ENCODE data around the gene EFHC1.

EFHC1 gene

GRCh38 chr6:52513896-52514295 lies 93.8 kb downstream of the EFHC1 start:
- no peak overlapping the region for H3K4me2 ChIP-seq (ENCODE audit: low read depth, low read length, poor library complexity, severe bottlenecking)
- TF ChIP-seq CTCF (conservative IDR thresholded peaks at IDR 0.05; ENCODE audit: low read length) (no peak), EZH2phosphoT487 (IDR thresholded peaks at IDR 0.05; ENCODE audit: borderline replicate concordance) (no peak)
- peaks cover 93% of the 10 kb centered on the region for H3K36me3 ChIP-seq (ENCODE audit: insufficient read depth, low read length)
- no peaks in the 10 kb centered on the region for H3K9me2 ChIP-seq (replicated peaks; ENCODE audit: low read depth, low read length)
- no peak overlapping the region for H2AFZ ChIP-seq (ENCODE audit: low read length)
- H3K4me3 ChIP-seq (ENCODE audit: low read length, poor library complexity, severe bottlenecking) = no peak overlapping the region
- H4K20me1 ChIP-seq (ENCODE audit: insufficient read depth, low read length, poor library complexity, severe bottlenecking) = peaks cover 9% of the 10 kb centered on the region
- H3K27me3 ChIP-seq (ENCODE audit: insufficient read depth, low read length, poor library complexity, severe bottlenecking) = no peaks in the 10 kb centered on the region
- H3K79me2 ChIP-seq (ENCODE audit: insufficient read depth, low read length) = peaks cover 31% of the 10 kb centered on the region
- H3F3A ChIP-seq (ENCODE audit: low read depth) = no peaks in the 10 kb centered on the region
- peaks cover 11% of the 10 kb centered on the region for H3K4me1 ChIP-seq (ENCODE audit: insufficient read depth, low read length, poor library complexity, severe bottlenecking)
- no peak overlapping the region for H3K9ac ChIP-seq (ENCODE audit: low read depth, low read length, poor library complexity, severe bottlenecking)
- H3K9me3 ChIP-seq (ENCODE audit: insufficient read depth, low read depth, low read length) = no peaks in the 10 kb centered on the region

- no peak overlapping the region for H2AFZ ChIP-seq (ENCODE audit: low read length)
- H3K36me3 ChIP-seq (ENCODE audit: insufficient read depth, low read length) = peaks cover 93% of the 10 kb centered on the region
- H4K20me1 ChIP-seq (ENCODE audit: insufficient read depth, low read length, poor library complexity, severe bottlenecking) = peaks cover 9% of the 10 kb centered on the region
- no peaks in the 10 kb centered on the region for H3K9me3 ChIP-seq (ENCODE audit: insufficient read depth, low read depth, low read length)
- peaks cover 37% of the 10 kb centered on the region for H3K79me2 ChIP-seq (ENCODE audit: insufficient read depth, low read length)
- H3K4me2 ChIP-seq (ENCODE audit: low read depth, low read length, poor library complexity, severe bottlenecking) = no peak overlapping the region
- no peak overlapping the region for H3K9ac ChIP-seq (ENCODE audit: low read depth, low read length, poor library complexity, severe bottlenecking)
- no peaks in the 10 kb centered on the region for H3F3A ChIP-seq (ENCODE audit: low read depth)
- H3K4me3 ChIP-seq (ENCODE audit: low read length, poor library complexity, severe bottlenecking) = no peak overlapping the region
- TF ChIP-seq EZH2phosphoT487 (IDR thresholded peaks at IDR 0.05; ENCODE audit: borderline replicate concordance) = no peak
- TF ChIP-seq CTCF (conservative IDR thresholded peaks at IDR 0.05; ENCODE audit: low read length) = no peak
- no peaks in the 10 kb centered on the region for H3K9me2 ChIP-seq (replicated peaks; ENCODE audit: low read depth, low read length)
- H3K4me1 ChIP-seq (ENCODE audit: insufficient read depth, low read length, poor library complexity, severe bottlenecking) = peaks cover 11% of the 10 kb centered on the region
- H3K27me3 ChIP-seq (ENCODE audit: insufficient read depth, low read length, poor library complexity, severe bottlenecking) = no peaks in the 10 kb centered on the region
Observed at GRCh38 chr6:52514514-52514913, 94.4 kb downstream of the EFHC1 start.

- Histone ChIP-seq H3K4me1 (ENCODE audit: insufficient read depth, low read length, poor library complexity, severe bottlenecking) (peaks cover 11% of the 10 kb centered on the region), H3K79me2 (ENCODE audit: insufficient read depth, low read length) (peaks cover 46% of the 10 kb centered on the region), H3K36me3 (ENCODE audit: insufficient read depth, low read length) (peaks cover 93% of the 10 kb centered on the region), H3K4me3 (ENCODE audit: low read length, poor library complexity, severe bottlenecking) (no peak overlapping the region), H2AFZ (ENCODE audit: low read length) (no peak overlapping the region), H3F3A (ENCODE audit: low read depth) (no peaks in the 10 kb centered on the region), H3K4me2 (ENCODE audit: low read depth, low read length, poor library complexity, severe bottlenecking) (no peak overlapping the region), H3K9ac (ENCODE audit: low read depth, low read length, poor library complexity, severe bottlenecking) (no peak overlapping the region), H3K27me3 (ENCODE audit: insufficient read depth, low read length, poor library complexity, severe bottlenecking) (no peaks in the 10 kb centered on the region), H3K9me3 (ENCODE audit: insufficient read depth, low read depth, low read length) (no peaks in the 10 kb centered on the region), H3K9me2 (replicated peaks; ENCODE audit: low read depth, low read length) (no peaks in the 10 kb centered on the region), H4K20me1 (ENCODE audit: insufficient read depth, low read length, poor library complexity, severe bottlenecking) (peaks cover 9% of the 10 kb centered on the region)
- no peak for TF ChIP-seq CTCF (conservative IDR thresholded peaks at IDR 0.05; ENCODE audit: low read length)
- TF ChIP-seq EZH2phosphoT487 (IDR thresholded peaks at IDR 0.05; ENCODE audit: borderline replicate concordance) = no peak
Observed at GRCh38 chr6:52515219-52515960, 95.2 kb downstream of the EFHC1 start.

All from Loucy (cell line).